Measurements from ENCODE around the gene PYGL. TPM values are rescaled to one million over a fixed set of nuclear protein-coding genes. Genes with fewer than 3 reads are reported as not detected.

Gene PYGL
- total RNA-seq (2022; extraction: Qiagen RNA extraction; ENCODE audit: low read depth) = 105 to 151 TPM (median 132 TPM) in 5 replicates

DNA sequence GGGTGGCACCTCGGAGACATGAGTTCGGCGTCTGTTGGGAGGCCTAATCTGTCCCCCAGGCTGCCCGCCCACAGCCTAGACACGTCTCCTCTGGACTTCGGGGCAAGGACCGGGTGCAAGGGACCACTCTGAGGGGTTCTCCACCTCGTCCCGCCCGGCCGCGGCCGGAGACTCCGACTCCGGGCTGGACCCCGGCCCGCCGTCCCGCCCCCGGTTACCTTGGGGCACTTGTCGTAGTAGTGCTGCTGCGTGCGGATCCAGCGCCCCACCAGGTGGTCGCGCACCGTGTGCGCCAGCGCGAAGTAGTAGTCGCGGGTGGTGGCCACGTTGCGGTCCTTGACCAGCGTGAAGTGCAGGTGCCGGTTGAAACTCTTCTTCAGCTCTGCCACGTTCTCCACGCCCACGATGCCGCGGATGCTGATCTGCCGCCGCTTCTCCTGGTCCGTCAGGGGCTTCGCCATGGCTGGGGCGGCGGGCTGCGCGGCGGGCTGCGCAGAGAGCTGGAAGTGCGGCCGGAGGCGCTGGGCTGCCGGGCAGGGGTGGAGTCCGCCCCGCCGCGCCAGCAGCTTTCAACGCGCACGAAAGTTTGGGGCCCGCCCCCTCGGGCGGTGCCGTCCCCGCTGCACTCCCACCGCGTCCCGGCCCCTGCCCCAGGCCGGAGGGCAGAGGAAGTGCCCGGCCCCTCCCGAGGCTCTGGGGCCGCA, at the start of gene PYGL:
Gene PYGL (minus strand): TSS at position 541 of the 704 bp plus-strand sequence. CDS start 80 bp downstream, at position 461.

GRCh38 chr14:50871914-50872732, 72.2 kb downstream of the PYGL start, which contains the start of gene ABHD12B:
Gene ABHD12B, plus strand, starts transcription at chr14:50872053. Its CDS starts 122 bp downstream, at chr14:50872175.

Other genes with a start within 250 kb of the PYGL start
- 13.8 to 16.2 TPM (median 14.3 TPM) in 5 replicates for gene NIN, start 113.3 kb downstream of the PYGL start, total RNA-seq (2022; extraction: Qiagen RNA extraction; ENCODE audit: low read depth)
- not detected in 5 replicates for gene ABHD12B, start 72.4 kb downstream of the PYGL start, total RNA-seq (2022; extraction: Qiagen RNA extraction; ENCODE audit: low read depth)
- gene TRIM9, start 150.6 kb upstream of the PYGL start, total RNA-seq (2022; extraction: Qiagen RNA extraction; ENCODE audit: low read depth) = 6.9 to 10.7 TPM (median 9.6 TPM) in 5 replicates